NCI-H345 treated with DMSO at 0.1 percent for 48 hours (cell line): ENCODE results near the gene PLN.

Experiments used
- DNase-seq: peaks from one replicate; lab custom pipeline; 2025; ENCODE audit not compliant: unreplicated experiment; lab: John Stamatoyannopoulos, UW

The PLN gene

DNA sequence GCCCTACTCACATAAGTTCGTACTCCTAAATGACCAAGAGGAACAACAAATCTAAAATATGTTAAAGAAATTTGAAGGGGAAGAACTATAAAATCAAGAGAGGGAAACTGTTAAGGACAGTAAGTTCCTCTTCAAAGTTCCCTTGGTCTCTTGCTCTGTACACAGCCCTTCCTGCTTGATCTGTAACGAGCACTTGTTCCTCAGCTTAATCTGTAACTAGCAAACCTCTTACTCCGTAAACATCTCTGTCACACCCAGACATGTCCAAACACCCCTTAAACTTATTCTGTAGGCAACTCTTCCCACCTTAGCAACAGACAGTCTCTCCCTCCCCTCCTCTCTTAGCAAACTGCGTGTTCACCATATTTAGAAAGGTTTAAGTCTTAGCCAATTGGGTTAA, 29.9 kb downstream of the PLN start:
- no peak for DNase-seq

DNA sequence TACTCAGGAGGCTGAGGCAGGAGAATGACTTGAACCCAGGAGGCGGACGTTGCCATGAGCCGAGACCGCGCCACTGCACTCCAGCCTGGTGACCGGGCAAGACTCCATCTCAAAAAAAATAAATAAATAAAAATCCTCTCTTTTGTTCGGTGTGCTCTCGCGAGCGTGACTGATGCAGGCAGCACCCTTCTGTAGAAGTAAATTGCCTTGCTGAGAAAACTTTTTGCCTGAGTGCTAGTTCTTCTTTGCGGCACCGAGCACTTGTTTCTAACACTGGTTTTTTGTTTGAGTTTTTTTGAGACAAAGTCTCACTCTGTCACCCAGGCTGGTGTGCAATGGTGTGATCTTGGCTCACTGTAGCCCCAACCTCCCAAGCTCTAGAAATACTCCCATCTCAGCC, 30.5 kb downstream of the PLN start:
- DNase-seq, result no peak

DNA sequence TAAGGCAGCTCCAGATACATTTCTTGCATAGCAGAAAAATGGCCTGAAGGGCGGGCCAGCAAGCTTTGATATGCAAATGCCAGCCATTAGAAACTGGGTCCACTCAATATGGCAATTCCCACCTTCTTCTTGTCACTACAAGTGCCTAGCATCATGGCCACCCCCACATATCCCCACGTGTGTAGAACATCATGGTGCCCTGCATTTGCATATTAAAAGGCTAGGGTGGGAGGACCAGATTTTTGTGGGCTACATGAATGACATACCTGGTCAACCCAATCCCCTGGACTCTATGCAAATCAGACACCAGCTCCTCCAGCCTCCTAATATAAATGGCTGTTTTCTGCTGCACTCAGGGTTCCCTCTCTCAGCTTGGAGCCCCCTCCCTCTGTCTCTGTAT, 31.7 kb downstream of the PLN start:
- DNase-seq, result no peak

DNA sequence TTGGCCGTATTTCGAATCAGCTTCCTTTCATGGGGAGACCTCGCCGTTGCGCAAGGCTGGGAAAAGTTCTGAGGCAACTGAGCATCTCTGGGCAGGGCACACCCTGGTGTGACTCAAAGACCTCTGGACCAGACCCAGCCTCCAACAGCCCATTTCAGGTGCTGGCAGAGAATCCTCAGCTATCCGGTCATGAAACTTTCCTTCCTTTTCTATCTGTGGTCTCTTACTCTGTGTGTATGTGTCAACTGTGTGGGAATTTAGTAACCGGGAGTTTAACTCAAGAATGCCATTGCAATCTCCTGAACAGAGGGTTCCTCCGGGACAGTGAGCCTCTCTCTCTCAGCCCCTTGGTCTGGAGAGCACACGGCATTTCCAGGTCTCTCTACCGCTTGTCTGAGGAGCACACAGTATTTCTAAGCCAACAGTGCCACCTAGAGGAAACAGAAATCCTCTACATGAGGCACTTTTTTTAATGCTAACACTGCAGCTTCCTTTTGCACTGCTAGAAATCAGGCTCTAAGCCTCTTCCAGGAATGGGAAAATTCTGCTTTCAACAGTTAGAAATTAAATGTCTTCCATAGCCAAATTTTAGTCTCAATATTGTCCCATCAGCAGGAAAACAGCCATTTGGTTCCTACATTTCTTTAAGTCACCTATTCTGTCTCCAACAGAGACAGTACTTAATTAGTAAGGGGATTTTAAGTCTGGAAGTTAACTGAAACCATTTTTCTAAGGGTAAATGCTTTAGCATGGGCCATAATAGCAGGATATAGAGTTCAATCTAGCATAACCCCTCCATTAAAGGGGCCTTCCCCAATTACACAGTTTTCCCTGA, 32.7 kb downstream of the PLN start:
- no peak for DNase-seq

DNA sequence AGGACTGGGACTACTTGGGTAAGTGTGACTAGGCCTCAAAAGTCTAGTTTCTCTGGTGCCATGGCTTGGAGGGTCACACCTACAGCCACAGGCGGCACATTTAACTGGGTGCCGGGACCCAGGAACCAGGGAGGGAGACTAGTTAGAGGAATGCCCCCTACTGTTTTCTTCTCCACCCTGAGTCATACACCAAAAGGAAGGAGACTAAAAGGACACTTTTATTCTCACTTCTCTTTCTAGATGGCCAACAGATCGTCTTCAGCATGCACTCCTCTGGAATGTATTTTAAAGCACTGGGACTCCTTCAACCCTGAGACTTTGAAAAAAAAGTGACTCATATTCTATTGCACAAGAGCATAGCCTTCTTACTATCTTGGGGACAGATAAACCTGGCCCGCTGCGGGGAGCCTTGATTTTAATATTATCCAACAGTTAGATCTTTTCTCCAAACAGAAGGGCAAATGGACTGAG, 33.4 kb downstream of the PLN start:
- no peak for DNase-seq

DNA sequence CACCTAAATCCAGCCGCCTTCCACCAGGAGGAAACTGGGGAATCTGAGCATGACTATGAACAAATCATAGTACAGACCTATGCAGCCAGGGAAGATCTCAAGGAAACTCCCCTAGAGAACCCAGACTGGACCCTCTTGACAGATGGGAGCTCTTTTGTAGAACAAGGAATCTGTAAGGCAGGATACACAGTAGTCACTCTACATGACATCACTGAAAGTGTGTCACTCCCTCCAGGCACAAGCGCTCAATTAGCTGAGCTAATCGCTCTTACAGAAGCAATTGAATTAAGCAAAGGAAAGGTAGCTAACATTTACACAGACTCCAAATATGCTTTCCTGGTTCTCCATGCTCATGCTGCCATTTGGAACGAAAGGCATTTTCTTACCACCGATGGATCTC, 36.8 kb downstream of the PLN start:
- DNase-seq, result no peak

- no peak for DNase-seq
These were observed 38.8 kb downstream of the PLN start for GRCh38 chr6:118586746-118587485.

DNA sequence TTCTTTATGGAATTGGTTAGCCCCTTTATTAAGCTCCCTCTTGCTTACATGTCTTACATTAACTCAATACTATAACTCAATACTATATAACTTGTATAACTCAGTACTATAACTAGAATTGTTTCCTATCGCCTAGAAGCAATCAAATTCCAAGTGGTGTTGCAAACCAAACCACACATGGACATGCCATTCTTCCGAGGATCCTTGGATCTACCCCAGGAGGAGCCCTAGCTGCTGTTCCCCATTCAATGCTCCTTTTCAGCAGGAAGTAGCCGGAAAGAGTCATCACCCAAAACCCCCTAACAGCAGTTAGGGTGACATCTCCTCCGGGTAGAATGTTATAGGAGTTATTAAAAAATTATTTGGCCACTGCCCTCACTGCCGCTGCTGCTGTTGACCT, 40.5 kb downstream of the PLN start:
- no peak for DNase-seq

- no peak for DNase-seq
These were observed 41.1 kb downstream of the PLN start for GRCh38 chr6:118589186-118589585.

DNA sequence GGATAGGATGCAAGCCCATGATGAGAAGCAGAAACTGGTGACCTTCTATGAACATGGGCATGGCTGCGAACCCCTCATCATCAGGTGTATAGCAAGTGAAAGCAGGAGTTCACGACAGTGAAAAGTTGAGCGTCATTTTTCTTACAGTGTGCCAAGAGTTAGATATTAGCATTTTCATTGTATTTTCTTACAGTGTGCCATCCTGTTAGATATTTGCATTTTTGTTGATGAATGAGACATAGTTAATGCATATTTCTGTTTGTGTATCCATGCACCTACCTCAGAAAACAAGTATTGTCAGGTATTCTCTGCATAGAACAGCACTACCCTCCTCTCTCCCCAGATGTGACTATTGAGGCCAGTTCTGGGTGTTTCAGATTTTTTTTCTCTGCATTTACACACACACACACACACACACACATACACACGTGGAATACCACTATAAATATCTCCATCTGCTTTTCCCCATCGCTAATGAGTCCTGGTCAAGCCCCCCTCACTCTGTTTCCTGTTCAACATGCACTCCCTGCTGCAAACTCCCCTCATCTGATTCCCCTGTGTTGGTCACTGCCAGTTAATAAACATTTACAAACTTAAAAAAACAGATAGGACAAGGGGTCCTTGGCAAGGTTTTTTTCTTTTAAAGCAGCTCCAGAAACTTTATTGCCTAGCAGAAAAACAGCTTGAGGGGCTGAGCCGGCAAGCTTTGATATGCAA, 41.7 kb downstream of the PLN start:
- no peak for DNase-seq

GRCh38 chr6:118591897-118592296, 43.8 kb downstream of the PLN start:
- DNase-seq, result no peak

GRCh38 chr6:118594877-118595276, 46.8 kb downstream of the PLN start:
- no peak for DNase-seq

- DNase-seq, result no peak
These were observed 48.8 kb downstream of the PLN start for GRCh38 chr6:118596774-118597320.

- DNase-seq, result no peak
These were observed 49.5 kb downstream of the PLN start for GRCh38 chr6:118597636-118598035.

GRCh38 chr6:118598324-118598723, 50.2 kb downstream of the PLN start:
- DNase-seq, result no peak

DNA sequence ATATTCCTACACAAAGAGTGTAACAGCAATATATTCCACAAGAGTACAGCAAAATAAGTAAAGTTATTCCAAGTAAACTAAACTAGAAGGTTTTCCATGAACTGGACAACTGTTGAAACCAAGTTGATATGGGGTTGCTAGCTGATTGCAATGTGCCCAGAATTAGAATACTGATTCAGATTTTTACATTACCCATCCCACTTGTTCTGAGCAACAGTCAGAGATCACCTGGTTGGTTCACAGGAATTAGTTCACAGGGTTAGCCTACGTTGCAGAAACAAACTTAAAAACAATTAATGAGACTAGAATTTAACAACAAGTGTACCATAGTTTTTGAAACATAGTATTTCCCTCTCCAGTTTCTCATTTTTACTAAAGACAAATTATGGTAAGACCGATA, 54.2 kb downstream of the PLN start:
- DNase-seq, result no peak

GRCh38 chr6:118603372-118603771, 55.3 kb downstream of the PLN start:
- no peak for DNase-seq

DNA sequence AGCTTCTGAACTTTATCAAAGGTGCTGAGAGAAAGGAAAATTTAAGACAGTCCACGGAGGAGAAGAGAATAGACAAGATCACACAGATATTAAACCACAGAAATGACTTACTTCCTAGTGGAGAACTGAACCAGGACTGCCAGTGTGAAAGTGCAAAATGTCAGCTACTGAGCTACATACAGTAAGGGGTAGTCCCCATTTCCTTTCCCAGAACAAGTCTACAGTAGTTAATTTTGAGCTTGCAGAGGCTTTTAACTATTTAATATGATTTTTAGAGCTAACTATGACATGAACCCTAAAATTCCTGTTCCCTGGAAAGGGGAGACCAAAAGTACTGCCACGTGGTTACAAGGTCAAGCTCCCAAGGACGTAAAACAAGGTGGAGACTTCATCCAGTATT, 58.2 kb downstream of the PLN start:
- DNase-seq, result no peak

GRCh38 chr6:118606858-118607257, 58.8 kb downstream of the PLN start:
- no peak for DNase-seq
